Hematopoietic multipotent progenitor cell treated with erythropoietin and hydrocortisone succinate and interleukin-3 and kit ligand, for 6 days (in vitro differentiated cells): ENCODE results near the gene MTCH1.
"Not testable (repeated sequence)": the region's sequence is repeated elsewhere in the genome, so short reads cannot be mapped to it uniquely, and the experiment has no call there.

Source experiments
- DNase-seq: peaks from one replicate; pipeline ENCODE4 v3.0.0-alpha.2; 2015

Gene MTCH1

DNA sequence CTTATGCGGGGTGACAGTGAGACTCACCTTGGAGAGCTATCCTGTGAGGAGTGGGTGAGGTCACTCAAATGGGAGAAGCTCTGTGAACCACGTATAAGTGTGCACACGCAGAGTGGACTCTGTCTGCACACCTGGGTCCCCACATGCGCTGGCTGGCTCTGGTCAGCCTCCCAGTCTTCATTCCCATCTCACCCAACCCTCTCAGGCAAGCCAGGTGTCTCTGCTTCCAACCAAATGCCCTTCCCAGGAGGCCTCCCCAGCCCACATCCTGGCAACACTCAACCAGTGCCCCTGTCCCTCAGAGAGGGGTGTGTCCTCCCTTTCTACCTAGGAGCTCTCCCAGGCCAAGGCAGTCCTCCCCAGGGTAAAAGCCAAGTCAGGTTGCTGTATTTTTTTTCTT, 39.5 kb downstream of the MTCH1 start:
- DNase-seq, result no peak

DNA sequence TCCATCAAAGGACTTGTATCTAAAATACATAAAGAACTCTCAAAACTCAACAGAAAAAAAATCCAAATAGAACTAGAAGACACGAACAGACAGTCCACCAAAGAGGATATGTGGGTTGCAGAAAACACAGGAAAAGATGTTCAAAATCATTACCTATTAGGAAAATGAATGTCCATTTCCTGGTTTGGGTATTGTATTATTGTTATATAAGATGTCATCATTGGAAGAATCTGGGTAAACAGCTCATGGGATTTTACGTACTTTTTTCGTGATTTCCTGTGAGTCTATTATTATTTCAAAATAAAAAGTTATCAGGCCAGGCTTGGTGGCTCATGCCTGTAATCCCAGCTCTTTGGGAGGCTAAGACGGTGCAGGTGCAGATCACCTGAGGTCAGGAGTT, 40.7 kb downstream of the MTCH1 start:
- DNase-seq, result no peak

DNA sequence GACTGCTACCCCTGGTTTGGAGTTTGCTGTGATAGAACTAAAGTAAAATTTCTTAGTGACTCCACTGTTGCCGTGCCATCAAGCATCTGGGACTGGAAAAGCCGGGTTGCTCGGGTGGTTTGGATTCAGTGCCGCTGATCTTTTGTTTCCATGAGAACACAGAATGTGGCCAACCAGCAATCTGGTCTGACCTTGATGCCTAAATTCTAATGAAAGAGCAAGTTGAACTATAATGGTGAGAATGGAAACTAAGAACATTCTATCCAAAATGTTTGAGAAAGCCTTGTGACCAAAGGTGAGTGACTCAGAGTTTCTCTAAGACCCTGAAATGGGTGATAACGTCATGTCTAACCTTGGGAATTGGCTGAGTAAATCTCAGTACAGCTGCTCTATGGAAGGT, 41.3 kb downstream of the MTCH1 start:
- no peak for DNase-seq

DNA sequence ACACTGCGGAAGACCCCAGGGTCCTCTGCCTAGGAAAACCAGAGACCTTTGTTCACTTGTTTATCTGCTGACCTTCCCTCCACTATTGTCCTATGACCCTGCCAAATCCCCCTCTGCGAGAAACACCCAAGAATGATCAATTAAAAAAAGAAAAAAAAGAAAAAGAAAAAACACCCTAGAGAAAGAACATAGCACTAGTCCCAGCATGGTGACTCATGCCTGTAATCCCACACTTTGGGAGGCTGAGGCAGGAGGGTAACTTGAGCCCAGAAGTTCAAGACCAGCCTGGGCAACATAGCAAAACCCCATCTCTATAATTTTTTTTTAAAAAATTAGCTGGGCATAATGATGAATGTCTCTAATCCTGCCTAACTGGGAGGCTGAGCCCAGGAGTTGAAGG, 43.7 kb downstream of the MTCH1 start:
- not testable (repeated sequence) for DNase-seq

DNA sequence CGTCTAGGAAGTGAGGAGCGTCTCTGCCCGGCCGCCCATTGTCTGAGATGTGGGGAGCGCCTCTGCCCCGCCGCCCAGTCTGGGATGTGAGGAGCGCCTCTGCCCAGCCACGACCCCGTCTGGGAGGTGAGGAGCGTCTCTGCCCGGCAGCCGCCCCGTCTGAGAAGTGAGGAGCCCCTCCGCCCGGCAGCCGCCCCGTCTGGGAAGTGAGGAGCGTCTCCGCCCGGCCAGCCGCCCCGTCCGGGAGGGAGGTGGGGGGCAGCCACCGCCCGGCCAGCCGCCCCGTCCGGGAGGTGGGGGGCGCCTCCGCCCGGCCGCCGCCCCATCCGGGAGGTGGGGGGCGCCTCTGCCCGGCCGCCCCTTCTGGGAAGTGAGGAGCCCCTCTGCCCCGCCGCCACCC, 44.4 kb downstream of the MTCH1 start:
- not testable (repeated sequence) for DNase-seq

DNA sequence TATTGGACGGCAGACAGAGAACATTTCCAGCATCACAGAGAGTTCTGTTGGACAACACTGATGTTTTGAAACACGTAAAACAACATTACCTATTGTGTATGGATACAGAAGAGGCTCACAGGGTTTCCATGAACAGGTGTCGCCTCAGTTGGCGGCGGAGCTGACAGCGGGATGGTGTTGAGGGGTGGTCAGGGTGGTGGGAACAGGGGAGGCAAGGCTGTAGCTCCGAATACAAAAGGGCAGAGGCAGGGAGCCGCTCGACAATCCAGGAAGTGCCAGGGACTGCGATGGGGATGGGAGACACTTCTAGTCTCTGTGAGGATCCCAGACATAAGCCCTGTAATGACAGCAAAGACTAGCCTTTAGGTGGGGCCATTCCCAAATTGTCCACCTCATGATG, 46.0 kb downstream of the MTCH1 start:
- no peak for DNase-seq

DNA sequence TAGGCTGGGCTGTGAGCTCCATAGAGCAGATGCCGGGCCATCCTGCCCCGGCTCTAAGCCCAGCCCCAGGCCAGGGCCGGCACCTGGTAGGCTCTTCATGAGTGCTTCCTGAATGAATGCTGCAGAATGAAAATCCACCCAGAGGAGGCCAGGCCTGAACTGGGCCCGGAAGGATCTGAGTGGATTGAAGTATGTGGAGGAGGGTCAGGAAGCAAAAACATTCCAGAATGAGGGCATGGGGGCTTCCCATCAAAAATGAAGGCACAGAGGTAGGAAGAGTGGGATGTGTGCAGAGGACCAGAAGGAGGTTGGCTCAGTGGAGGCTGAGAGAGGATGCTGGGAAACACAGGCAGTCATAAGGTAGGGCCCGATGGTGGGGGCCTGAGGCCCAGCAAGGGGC, 47.0 kb downstream of the MTCH1 start:
- not testable (repeated sequence) for DNase-seq

DNA sequence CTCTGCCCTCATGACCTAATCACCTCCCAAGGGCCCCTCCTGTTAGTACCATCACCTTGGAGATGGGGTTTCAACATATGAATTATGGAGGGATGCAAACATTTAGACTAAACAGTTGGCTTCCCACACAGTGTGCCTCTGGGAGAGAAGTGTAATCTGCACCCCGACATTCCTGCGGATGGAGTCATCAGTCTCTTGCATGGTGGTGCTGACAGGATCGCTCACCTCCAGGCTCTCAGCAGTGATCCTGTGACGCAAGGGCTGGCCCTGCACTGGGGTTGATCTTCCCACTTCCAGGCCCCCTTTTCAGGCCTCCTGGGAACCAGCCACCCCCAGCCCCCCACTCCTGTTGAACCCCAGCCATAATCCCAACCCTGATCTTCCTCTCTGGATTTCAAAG, 47.5 kb downstream of the MTCH1 start:
- no peak for DNase-seq

DNA sequence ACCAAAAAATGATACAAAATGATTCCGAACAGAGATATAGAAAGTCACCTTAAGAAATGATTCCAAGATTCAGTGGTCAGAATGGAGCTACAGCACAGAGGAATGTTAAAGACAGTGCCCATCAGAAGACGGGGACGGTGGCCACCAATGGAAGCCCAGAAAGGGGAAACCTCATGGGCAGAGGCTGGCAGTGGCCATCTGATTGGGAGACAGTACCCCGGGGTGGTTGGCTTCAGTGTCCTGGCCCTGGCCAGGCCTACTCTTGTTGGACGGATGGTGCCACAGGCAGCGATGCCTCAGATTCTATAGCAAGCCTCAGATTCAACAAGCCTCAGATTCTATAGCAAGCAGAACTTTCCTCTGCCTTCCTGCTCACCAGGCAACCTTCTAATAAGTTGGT, 48.1 kb downstream of the MTCH1 start:
- no peak for DNase-seq

DNA sequence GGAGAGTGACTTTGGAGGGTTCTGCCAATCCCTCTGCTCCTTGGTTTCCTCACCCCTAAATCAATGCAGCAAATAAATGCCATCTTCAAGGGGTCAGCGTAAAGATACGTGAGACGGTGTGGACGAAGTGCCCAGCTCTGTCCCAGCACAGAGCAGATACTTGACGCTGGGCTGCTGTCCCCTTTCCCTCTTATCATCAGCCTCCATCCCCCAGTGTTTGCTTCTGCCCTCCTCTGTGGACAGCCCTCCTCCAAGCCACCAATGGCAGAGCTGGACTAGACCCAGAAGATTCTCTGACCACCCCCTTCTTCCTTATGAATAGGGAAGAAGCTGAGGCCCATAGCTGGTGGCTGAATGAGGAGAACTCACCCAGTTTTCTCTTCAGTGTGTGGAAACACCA, 49.2 kb downstream of the MTCH1 start:
- no peak for DNase-seq

DNA sequence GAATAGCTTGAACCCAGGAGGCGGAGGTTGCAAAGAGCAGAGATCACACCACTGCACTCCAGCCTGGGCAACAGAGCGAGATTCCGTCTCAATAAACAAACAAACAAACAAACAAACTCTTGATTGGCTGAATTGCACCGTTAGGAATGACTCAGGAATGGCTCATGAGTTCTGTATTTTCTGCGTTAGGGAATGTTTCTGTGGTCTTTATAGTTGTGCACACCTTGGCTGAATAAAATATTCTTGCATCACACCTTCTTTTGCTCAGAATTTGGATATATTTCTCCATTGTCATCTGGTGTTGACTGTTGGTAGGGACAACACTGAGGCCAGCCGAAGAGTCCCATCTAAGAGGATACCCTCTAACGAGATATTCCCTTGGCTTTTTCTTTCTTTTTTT, 51.1 kb downstream of the MTCH1 start:
- no peak for DNase-seq

DNA sequence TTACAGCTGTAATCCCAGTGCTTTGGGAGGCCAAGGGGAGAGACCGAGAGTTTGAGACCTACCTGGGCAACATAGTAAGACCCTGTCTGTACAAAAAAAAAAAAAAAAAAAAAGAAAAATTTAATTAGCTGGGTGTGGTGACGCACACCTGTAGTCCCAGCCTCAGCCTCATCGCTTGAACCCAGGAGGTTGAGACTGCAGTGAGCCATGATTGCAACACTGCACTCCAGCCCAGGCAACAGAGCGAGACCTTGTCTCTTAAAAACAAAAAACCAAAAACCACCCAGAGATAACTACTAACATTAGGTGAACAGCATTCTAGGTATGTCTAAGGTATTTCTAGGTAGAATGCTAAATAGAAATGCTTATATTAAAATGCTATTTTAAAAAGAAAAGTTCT, 52.5 kb downstream of the MTCH1 start:
- DNase-seq, result no peak

DNA sequence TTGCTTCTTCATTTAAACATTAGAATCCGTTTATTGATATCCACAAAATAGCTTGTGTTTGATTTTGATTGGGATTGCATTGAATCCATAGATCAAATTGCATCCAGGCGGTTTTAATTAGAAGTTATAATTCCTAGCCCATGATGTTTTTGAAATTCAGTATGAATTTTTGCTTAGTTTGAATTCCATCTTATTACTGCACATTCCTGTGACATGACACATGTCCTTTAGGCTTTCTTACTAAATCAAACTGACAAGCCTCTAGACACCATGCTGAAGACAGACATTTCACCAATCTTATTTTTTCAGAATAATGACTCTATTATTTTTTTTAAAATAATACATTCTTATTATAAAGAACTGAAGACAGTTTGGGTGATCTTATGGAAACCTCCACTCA, 52.9 kb downstream of the MTCH1 start:
- no peak for DNase-seq

DNA sequence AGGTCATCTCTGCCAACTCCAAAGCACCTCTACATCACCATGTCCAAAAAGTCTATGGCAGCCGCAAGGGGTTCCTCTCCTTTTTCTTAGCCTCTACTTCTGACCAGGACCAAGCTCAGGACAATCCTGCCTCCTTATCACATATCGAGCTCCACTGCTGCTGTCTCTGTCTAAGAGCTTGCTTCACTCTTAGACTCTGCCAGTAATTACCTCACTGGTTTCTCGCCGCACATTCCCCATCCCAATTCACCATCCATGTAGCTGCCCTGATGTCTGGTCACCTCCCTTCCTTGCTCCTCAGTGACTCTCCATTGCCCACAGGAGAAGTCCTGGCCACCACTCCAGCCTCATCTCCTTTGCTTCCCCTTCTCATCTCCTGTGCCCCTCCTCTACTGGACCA, 55.5 kb downstream of the MTCH1 start:
- DNase-seq, result no peak

DNA sequence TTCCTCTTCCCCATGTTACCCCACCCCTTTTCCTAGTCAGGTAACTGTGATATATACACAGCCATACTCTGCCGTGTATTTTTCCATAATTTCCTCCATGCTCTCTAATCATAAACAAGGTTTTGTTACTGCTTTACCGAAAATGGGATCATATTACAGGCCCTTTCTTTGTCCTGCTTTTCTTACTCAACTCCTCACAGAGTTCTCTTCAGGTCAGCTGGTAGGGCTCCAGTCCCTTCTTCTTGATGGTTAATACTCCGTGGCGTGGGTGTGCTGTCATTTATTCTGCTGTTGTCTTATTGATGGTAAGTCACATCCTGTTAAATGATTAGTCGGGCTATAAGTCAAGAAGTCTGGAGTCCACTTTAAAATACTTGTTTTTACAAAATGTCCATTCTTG, 56.4 kb downstream of the MTCH1 start:
- DNase-seq, result no peak

DNA sequence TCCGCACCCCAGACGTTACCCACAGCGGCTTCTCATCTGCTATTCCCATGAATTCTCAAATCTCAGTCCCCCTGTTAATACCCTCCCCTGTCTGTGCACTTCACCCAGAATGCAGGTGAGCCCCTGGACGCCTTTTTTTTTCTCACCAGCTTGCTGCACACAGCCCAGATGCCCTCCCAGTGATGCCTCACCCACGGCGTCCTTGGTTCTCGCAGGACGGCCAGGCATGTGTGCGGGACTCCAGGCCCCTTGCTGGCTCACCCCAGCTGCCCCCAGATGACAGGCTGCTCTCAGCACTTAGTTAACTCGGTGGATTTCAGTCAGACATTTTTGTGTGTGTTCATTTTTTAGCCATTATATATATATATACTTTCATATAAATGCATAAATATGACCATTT, 56.8 kb downstream of the MTCH1 start:
- DNase-seq, result no peak

DNA sequence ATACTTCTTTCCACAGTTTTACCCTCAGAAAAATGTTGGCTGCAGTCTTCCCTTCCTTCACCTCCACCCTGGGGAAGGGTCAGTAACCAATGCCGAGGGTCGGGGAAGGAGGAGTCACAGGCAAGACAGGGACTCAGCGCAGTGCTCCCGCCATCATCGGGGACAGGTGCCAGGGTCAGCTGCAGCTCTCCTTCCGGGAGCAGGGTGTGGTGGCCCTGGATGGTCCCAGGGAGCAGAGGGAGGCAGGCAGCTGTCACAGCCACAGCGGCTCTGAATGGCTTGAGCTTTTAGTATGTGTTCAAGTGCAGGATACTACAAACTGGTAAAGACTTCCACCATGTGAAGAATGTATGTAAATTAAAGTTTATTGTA, 57.5 kb downstream of the MTCH1 start:
- DNase-seq, result no peak

DNA sequence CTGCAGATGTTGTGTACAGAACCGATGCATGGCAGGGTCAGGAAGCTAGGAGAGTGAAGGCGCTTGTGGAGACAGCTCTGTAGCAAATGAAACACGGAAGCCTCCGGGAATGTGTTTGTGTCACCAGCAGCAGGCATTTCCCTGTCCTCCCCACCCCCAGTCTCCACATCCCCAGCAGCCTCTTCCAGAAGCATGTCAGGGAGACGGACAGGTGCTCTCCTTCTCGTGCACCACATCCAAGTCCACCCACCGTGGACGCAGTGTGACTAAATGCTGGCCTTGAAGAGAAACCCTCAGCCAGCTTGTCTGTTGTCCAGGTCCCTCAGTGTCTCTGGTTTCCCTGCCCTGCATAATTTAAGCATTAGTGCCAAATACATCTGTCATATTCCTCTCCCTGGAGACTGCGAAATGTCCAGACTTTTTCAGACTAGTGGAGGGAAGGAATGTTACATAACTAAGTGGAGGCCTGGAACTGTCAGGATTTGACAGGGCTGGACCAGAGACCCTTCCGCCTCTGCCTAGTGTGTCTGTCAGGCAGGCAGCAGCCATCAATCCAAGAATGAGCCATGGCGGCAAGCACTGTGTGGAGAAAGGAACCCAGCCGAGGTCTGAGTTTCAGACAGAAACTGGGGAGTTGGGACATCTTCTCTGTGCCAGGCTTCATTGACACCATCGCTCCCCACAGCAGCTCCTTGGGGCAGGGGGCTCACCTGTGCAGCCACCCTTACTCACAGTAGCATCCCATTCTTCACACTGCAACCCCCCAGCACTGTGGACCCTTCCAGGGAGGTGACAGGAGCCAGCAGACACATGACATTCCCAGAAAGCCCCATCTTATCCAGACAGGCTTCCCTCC, 58.1 kb downstream of the MTCH1 start:
- DNase-seq, result no peak

DNA sequence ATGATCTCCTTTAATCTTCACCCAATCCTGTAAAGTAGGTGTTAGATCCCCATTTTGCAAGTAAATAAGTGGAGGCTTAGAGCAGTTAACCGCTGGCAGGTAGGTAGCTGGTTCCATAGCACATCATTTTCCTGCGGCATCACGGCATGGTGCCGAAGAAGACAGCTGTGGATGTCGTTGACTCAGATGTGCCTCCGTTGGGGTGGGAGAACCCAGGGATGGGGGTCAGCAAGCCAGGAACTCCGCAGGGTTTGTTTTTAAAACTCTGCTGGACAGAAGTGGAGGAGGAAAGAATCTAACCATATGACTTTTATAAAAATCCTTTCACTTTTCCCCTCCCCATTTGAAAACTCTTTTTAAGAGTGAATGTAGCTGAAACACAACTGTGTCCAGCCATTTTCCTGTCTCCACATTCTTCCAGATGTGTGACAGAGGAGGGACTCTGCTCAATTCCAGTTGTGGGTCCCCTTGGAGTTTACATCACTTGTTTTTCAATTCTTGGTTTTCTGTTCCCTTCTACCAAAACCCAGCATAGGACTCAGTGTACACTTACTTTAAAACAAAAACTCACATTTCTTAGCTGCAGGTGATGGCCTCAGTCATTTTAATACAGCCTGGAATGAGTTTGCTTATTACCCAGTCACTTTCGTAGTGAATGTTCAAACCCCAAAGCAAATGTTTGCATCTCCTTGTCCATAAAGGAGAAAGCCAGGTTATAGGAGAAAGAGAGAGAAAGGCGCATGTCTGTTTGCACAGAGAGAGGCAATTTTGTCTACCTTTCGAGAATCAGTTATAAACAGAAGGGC, 59.1 kb downstream of the MTCH1 start:
- no peak for DNase-seq

DNA sequence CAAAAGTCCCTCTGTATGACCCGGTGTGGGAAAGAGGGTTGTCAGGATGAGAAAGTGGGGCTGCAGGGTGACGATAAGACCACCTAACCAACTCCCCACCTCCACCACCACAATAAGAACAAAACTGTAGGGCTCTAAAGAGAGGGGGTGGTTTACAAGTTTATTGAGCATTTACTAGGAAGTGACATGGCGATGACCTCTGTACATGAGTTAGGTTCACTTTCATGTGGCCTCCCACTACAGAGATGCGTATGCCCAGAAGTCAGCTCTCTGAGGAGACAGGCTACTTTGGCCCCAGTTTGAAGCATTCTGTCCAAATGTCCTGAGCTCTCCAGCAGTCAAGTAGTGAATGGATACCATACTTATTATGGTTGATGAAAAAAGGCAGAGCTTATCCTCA, 60.2 kb downstream of the MTCH1 start:
- no peak for DNase-seq

DNA sequence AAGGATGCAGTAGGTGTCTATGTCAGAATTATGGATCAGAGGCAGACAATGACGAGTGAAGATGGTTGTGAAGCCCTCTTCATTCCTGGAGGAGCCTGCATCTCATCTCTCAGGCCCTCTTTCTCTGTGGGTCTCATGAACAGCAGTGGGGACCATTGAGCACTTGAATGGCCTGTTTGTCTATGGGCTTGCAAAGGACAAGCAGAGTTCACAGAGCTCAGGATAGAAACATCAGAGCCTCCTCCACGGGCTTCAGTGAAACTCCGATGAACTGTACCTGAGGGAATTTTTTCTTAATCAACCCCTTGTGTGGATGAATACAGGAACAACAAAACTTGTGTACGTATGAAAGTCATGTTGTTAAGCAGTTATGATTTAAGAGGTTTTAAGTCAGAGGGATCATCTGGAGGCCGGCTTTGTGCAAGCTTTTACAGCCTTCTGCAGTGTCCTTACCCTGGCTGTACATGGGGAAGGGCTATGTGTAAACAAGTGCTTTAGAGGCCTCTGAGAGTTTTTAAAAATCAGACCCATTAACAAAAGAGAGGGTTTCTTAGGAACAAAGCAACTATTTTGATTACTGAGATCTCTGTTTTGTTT, 61.1 kb downstream of the MTCH1 start:
- DNase-seq, result no peak

DNA sequence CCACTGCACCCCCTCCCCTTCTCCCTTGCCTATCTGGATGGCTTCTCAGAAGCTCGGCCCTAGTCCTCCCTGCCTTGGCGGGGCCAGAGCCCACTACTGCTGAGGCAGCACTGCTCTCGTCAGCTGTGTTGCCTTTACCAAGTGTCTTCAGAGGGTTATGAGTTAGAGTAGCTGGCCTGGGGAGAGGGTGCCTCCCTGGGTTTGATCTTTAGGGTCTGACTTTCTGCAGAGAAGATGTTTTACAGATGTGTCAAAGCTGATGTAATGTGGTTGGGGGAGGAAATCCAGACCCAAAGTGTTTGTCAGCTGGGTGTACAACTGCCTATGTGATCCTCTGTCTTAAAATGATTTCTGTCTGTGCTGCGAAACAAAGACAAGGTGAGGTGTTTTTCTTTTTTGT, 61.9 kb downstream of the MTCH1 start:
- no peak for DNase-seq

DNA sequence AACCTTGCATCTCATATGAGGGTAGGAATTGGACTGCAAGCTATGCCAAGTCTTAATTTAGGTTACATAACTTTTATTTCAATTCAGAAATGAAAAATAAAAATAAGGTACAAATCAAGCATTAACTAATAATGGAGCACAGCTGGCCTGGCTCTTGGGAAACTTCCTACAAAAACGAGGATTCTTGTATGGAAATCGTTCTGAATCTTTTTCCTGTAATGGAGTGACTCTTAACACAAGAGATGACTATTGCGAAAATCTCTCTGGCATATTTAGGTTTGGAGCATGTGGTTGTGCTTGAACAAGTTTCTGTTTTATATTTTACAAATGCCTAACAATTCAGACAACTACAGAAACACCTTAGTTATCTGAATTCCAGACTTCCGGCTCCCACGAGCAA, 65.5 kb downstream of the MTCH1 start:
- DNase-seq, result no peak

DNA sequence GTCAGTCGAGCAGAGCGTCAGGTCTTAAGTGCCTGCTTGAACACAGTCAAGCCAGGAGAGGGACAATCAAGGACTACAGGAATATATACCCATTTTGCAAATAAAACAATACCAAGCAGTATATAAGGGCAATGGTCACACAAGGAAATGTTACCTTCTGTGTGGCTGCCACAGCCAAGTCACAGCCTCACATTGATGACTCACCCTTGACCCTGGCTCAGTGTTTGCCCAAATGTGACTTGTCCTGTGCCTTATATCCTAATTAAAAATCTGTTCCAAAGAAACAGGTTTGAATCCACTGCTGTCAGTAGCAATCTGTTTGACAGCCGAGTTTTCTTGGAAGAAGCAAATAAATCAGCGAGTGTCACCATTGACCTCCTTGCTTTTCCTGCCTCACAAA, 65.9 kb downstream of the MTCH1 start:
- DNase-seq, result no peak
